ENCODE measurements around the gene RPS6KA5.
"Not testable (repeated sequence)": the region's sequence is repeated elsewhere in the genome, so short reads cannot be mapped to it uniquely, and the experiment has no call there.

The RPS6KA5 gene

DNA sequence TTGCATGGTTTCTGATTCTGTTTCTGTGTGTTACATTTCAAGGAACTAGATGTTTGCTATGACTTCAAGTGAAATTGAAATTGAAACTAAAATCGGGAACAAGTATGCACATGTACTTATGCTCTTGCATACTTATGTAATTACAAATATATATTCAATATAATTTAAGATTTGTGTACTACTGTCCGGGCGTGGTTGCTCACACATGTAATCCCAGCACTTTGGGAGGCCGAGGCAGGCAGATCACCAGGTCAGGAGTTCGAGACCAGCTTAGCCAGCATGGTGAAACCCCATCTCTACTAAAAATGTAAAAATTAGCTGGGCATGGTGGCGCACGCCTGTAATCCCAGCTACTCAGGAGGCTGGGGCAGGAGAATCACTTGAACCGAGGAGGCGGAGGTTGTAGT is 37.8 kb downstream of the RPS6KA5 start:
- DNase-seq: not testable (repeated sequence)

- no peak for DNase-seq
Measured at GRCh38 chr14:91021991-91022621, 38.3 kb downstream of the RPS6KA5 start.

GRCh38 chr14:91021115-91021514 is 39.3 kb downstream of the RPS6KA5 start:
- DNase-seq: no peak

- no peak for DNase-seq
Measured at GRCh38 chr14:91019673-91020072, 40.8 kb downstream of the RPS6KA5 start.

DNA sequence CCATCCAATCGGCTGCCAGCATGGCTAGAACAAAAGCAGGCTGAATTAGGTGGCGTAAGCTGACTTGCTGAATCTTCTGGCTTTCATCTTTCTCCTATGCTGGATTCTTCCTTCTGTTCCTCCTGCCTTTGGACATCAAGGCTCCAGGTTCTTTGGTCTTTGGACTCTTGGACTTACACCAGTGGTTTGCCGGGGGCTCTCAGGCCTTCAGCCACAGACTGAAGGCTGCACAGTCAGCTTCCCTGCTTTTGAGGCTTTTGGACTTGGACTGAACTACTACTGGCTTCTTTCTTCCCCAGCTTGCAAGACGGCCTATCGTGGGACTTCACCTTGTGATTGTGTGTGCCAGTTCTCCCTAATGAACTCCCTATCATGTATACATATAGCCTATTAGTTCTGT is 42.0 kb downstream of the RPS6KA5 start:
- no peak for DNase-seq

GRCh38 chr14:91016800-91017410 is 43.5 kb downstream of the RPS6KA5 start:
- DNase-seq: no peak

GRCh38 chr14:91015435-91015834 is 45.0 kb downstream of the RPS6KA5 start:
- no peak for DNase-seq

DNA sequence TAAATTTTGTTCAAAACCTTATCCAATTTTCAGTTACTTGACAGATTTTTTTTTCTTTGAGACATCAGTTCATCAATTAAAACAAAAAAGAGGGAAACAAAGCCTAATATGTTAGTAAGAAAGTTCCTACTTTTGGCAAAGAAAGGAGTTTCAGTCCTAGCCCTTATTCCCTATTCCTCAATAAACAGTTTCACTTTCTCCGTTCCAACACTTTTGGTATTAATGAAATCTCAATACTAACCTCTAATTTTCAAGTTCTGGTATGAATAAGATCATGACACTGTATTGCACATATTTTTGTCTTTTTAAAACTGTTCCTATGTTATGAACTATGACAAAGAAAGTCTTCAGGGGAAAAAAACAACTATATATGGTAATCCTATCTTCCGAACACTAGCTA is 48.4 kb downstream of the RPS6KA5 start:
- no peak for DNase-seq

- DNase-seq: no peak
Measured at GRCh38 chr14:91010153-91010533, 50.3 kb downstream of the RPS6KA5 start.

- no peak for DNase-seq
Measured at GRCh38 chr14:91009501-91010152, 50.8 kb downstream of the RPS6KA5 start.

GRCh38 chr14:91008759-91009409 is 51.6 kb downstream of the RPS6KA5 start:
- DNase-seq: peak; percentile 26

DNA sequence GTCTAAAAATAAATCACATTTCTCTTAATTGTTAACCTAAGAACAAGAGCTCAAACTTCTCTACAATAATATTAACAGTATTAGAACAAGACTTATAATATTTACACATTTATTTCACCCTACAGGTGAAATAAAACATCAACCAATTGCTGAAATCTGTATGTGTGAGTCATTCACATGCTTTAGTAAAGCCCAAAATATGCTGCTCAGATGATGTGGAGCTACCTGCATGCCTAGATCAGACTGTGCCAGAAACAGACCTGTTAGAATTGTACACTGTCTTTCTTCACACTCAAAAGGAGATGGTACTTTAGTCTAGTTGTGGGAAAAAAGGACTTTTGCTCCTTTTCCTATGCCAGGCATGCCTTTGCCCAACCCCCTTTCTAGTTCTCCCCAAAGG is 54.7 kb downstream of the RPS6KA5 start:
- no peak for DNase-seq

- DNase-seq: no peak
Measured at GRCh38 chr14:91004987-91005386, 55.5 kb downstream of the RPS6KA5 start.

DNA sequence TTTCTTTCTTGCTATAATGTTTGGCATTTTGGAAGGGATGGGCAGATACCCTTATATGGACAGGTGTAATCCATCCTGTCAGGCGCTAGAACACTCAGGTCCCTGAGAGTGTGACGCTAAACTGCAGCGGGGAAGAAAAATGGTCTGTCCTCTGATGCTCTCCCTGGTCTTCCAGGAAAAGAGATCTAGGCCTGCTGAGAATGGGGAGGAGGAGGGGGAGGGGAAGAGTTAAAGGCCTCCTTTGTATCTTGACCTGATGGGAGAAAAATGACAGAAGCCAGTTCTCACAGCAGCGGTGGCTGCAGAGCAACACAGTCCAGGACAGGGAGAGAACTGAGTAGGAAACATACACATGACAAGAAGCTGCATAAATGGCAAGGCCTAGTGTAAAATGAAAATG is 61.1 kb downstream of the RPS6KA5 start:
- no peak for DNase-seq

GRCh38 chr14:90996967-90997366 is 63.5 kb downstream of the RPS6KA5 start:
- DNase-seq: no peak

- DNase-seq: no peak
Measured at GRCh38 chr14:90995785-90996184, 64.7 kb downstream of the RPS6KA5 start.

DNA sequence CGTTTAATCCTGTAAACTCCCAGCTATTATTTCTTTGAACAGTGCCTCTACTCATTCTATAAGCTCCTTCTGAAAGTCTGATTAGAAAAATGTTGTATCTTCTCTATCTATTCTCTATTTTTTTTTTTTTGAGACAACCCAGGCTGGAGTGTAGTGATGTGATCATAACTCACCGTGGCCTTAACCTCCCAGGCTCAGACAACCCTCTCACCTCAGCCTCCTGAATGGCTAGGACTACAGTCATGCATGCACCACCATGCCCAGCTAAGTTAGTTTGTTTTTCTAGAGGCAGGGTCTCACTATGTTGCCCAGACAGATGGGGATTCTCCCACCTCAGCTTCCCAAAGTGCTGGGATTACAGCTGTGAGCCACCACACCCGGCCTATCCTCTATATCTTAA is 66.6 kb downstream of the RPS6KA5 start:
- no peak for DNase-seq

DNA sequence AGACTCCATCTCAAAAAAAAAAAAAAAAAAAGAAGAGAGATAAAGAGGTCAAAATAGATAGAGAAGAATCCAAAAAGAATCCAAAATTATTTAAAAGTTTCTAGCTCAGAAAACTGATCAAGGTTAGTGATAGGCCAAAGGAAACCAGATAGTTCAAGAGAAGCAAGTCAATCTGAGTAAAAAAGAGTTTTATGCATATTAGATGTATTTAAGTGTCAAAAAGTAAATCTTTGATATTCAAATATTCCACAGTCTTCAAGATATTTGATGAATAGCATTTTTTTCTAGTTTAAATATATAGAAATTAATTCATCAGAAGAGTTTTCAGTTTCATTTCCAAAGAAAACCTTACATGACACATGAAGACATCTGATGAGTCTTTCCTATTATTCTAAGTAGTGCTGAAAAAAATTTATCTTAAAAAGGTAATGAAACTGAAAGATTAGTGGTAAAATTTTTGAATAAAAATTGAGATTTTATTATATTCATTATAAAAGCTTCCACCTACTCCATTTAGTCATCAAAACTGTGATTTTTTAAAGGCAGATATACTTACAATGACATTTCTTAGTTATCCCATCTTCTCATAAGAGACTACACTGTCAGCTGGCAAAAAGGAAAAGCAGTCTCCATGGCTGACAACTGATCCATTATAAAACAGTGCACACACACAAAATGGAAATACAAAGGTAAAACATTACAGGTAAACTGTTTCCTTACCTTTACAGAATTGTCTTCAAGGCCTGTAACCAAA is 68.6 kb downstream of the RPS6KA5 start:
- DNase-seq: no peak

GRCh38 chr14:90990141-90990540 is 70.3 kb downstream of the RPS6KA5 start:
- no peak for DNase-seq

DNA sequence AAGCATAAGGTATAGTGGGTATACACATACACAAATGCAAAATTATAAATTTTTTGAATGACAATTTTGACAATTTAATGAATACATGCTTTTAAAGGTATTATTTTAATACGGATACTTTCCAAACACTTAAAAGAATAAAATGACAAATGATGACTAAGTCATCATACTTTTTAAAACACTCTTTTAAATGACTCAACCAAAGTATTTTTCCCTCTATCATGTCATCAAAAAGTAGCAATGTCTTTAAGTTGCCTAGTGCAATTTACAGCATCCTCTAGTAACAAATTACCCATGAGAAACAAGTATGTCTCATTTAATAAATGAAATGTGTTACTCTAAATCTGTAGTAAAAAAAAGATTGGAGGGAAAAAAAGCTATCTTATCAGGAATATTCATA is 73.3 kb downstream of the RPS6KA5 start:
- DNase-seq: no peak

DNA sequence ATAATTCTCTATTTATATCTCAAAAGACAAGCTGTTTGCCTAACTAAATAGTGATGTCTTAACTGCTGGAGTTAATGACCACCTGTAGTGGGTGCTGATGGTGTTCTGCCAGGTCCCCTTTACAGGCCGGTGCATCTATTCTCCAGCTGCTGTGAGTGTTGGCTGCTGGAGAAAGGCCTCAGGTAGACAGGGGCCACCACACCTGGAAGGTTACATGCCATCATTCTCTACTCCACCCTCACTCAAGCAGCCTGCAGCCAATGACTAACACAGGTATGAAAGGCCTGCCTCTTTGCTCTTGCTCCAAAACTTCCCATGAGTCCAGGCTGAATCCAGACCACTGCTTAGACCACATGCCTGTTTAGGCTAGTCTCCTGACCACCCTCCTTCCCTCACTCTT is 73.9 kb downstream of the RPS6KA5 start:
- no peak for DNase-seq

GRCh38 chr14:90985601-90986242 is 74.7 kb downstream of the RPS6KA5 start:
- no peak for DNase-seq

- no peak for DNase-seq
Measured at GRCh38 chr14:90983560-90983959, 76.9 kb downstream of the RPS6KA5 start.
